ENCODE results near the gene NME2. TPM values are rescaled to one million over a fixed set of nuclear protein-coding genes. Genes with fewer than 3 reads are reported as not detected.

Gene NME2
- polyA plus RNA-seq, 1 experiment, result 835 TPM

DNA sequence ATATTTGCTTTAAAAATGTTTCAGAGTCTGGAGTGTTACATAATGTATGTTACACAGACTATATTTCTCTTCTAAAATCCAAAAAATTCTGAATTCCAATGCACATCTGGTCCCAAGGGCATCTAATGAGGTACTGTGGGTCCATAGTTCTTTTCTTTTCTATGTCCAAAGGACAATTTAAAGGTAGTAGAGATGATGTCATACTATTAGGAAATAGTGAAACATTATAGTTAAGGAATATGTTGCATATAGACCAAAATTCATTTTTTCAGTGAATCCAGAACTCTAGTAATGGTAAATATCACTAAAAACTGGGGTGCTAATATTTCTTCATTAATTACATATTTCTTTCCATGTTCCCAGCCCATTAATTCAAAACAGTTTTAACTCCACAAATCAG lies 23.0 kb downstream of the NME2 start:
- no peak for DNase-seq (ENCODE audit: low read depth)
- Histone ChIP-seq H3K36me3 (ENCODE audit: control insufficient read depth, insufficient read depth, low read length) (peaks cover 6% of the 10 kb centered on the region), H3K27me3 (ENCODE audit: control insufficient read depth, insufficient read depth, low read length) (no peaks in the 10 kb centered on the region), H3K4me3 (ENCODE audit: low read depth, low read length) (no peak overlapping the region)
- TF ChIP-seq, protein P1, sequence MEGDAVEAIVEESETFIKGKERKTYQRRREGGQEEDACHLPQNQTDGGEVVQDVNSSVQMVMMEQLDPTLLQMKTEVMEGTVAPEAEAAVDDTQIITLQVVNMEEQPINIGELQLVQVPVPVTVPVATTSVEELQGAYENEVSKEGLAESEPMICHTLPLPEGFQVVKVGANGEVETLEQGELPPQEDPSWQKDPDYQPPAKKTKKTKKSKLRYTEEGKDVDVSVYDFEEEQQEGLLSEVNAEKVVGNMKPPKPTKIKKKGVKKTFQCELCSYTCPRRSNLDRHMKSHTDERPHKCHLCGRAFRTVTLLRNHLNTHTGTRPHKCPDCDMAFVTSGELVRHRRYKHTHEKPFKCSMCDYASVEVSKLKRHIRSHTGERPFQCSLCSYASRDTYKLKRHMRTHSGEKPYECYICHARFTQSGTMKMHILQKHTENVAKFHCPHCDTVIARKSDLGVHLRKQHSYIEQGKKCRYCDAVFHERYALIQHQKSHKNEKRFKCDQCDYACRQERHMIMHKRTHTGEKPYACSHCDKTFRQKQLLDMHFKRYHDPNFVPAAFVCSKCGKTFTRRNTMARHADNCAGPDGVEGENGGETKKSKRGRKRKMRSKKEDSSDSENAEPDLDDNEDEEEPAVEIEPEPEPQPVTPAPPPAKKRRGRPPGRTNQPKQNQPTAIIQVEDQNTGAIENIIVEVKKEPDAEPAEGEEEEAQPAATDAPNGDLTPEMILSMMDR (IDR thresholded peaks at IDR 0.05; ENCODE audit: insufficient read depth, low read depth, low read length), result no peak
- ChIA-PET CTCF (no interaction called here), POLR2A (no interaction called here)

DNA sequence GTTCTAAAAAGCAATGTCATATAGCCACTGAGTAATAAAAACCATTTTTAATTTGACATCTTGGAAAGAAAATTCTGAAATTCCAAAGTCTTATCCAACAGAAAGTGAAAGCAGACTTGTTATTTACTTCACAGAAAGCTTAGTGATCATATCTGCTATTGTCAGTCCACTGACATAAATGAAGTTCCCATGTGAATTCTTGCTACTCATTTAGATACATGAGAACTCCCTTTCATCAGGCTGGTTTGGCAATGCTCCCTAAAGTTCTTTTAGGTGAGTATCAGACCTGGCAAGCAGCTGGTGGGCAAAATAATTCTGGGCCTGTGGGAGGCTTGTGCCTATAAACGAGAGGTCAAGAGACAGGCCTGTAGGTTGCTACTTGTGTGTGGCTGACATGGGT lies 23.4 kb downstream of the NME2 start:
- H3K36me3 ChIP-seq (ENCODE audit: control insufficient read depth, insufficient read depth, low read length), result peaks cover 7% of the 10 kb centered on the region
- CTCF ChIA-PET, result no interaction called here
- POLR2A ChIA-PET, result no interaction called here
- H3K4me3 ChIP-seq (ENCODE audit: low read depth, low read length), result no peak overlapping the region
- H3K27me3 ChIP-seq (ENCODE audit: control insufficient read depth, insufficient read depth, low read length), result no peaks in the 10 kb centered on the region
- no peak for DNase-seq (ENCODE audit: low read depth)
- TF ChIP-seq, protein P1 (IDR thresholded peaks at IDR 0.05; ENCODE audit: insufficient read depth, low read depth, low read length), result no peak

DNA sequence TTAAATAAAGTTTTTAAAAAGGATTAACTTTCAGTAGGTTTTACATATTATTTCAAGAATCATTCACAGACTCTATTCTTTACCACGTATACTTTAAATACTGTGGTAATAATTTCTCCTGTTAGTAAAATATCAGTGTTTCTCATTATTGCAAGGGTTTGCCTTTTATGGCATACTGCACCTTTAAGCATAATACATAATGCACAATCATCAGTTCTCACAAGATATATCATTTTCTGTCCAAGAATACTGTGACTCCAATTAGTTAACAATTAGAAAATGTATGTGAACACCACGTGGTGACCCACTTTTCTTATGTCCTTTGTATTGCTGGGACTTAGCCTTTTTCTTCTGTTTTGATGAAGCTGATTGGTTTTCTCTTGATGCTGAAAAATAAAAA lies 25.7 kb downstream of the NME2 start:
- Histone ChIP-seq H3K36me3 (ENCODE audit: control insufficient read depth, insufficient read depth, low read length) (peaks cover 8% of the 10 kb centered on the region), H3K4me3 (ENCODE audit: low read depth, low read length) (no peak overlapping the region), H3K27me3 (ENCODE audit: control insufficient read depth, insufficient read depth, low read length) (no peaks in the 10 kb centered on the region)
- CTCF ChIA-PET, result interaction anchor here (1.4 kb wide), 1 partner anchor 25 kb away, joined by 3 read pairs; no protein-coding TSS in a partner anchor
- DNase-seq (ENCODE audit: low read depth), result no peak
- POLR2A ChIA-PET, result no interaction called here
- TF ChIP-seq, protein P1 (IDR thresholded peaks at IDR 0.05; ENCODE audit: insufficient read depth, low read depth, low read length), result no peak

DNA sequence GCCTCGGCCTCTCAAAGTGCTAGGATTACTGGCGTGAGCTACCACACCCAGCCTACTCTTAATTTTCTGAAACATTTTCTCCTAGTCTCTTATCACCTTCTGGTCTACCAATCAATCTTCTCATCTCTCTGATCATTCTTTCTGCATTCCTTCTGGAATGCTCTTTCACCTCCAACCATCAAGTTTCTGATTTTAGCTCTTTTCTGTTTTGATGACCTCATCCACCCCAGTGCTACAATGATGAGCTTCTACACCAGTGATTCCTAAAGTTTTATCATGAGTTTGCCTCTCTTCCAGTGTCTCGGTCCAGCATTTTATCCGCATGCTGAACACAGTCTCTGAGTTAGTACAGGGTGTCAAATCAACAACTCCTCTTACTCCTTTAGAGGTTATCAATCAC lies 31.5 kb downstream of the NME2 start:
- H3K4me3 ChIP-seq (ENCODE audit: low read depth, low read length), result no peak overlapping the region
- no peak for DNase-seq (ENCODE audit: low read depth)
- ChIA-PET CTCF (interaction anchor here (0.8 to 1.2 kb wide), 2 partner anchors 8 to 33 kb away, joined by 3 read pairs; no protein-coding TSS in a partner anchor), POLR2A (no interaction called here)
- H3K27me3 ChIP-seq (ENCODE audit: control insufficient read depth, insufficient read depth, low read length), result no peaks in the 10 kb centered on the region
- peaks cover 11% of the 10 kb centered on the region for H3K36me3 ChIP-seq (ENCODE audit: control insufficient read depth, insufficient read depth, low read length)
- TF ChIP-seq, protein P1 (IDR thresholded peaks at IDR 0.05; ENCODE audit: insufficient read depth, low read depth, low read length), result no peak

DNA sequence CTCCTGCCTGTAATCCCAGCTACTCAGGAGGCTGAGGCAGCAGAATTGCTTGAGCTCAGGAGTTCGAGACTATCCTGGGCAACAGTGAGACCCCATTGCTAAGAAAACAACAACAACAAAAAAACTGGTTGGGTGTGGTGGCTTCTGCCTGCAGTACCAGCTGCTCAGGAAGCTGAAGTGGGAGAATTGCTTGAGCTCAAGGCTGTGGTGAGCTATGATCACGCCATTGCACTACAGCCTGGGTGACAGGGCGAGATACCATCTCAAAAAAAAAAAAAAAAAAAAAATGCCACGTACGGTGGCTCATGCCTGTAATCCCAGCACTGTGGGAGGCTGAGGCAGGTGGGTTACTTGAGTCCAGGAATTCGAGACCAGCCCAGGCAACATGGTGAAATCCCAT lies 34.1 kb downstream of the NME2 start:
- no peak overlapping the region for H3K4me3 ChIP-seq (ENCODE audit: low read depth, low read length)
- POLR2A ChIA-PET, result no interaction called here
- CTCF ChIA-PET, result no interaction called here
- DNase-seq (ENCODE audit: low read depth), result no peak
- H3K27me3 ChIP-seq (ENCODE audit: control insufficient read depth, insufficient read depth, low read length), result no peaks in the 10 kb centered on the region
- TF ChIP-seq, protein P1 (IDR thresholded peaks at IDR 0.05; ENCODE audit: insufficient read depth, low read depth, low read length), result no peak
- H3K36me3 ChIP-seq (ENCODE audit: control insufficient read depth, insufficient read depth, low read length), result peaks cover 11% of the 10 kb centered on the region
